Panc1 (cell line): ENCODE results near the gene BCKDHA.

Source experiments
- CTCF ChIP-seq: fragments of 450-650 bp; IDR thresholded peaks from 2 replicates; pipeline ENCODE4 v1.5.1; 2017; ENCODE audit warnings: mild to moderate bottlenecking
- POLR2AphosphoS5 ChIP-seq: IDR thresholded peaks from 2 replicates; pipeline ENCODE4 v1.6.1; 2012; ENCODE audit warnings: mild to moderate bottlenecking, low read depth, low read length, moderate library complexity

- TF ChIP-seq CTCF = no peak
- no peak for TF ChIP-seq POLR2AphosphoS5
Observed at GRCh38 chr19:41462497-41462896, 64.9 kb downstream of the BCKDHA start.
